Measurements from ENCODE around the gene ASCL4. TPM values are rescaled to one million over a fixed set of nuclear protein-coding genes. Genes with fewer than 3 reads are reported as not detected.

ASCL4 gene
- total RNA-seq, 1 donor from 2014 or later, result not detected

- H3K4me3 ChIP-seq (ENCODE audit: low read depth, low read length), result peak overlapping the region; percentile 65
- no peak for DNase-seq (ENCODE audit: low read depth)
- no peak for TF ChIP-seq CTCF (conservative IDR thresholded peaks at IDR 0.05; ENCODE audit: low read depth, low read length)
Measured at GRCh38 chr12:107761502-107761904, 13.0 kb upstream of the ASCL4 start.

- TF ChIP-seq CTCF (conservative IDR thresholded peaks at IDR 0.05; ENCODE audit: low read depth, low read length), result no peak
- H3K4me3 ChIP-seq (ENCODE audit: low read depth, low read length), result no peak overlapping the region
- DNase-seq (ENCODE audit: low read depth), result no peak
Measured at GRCh38 chr12:107762874-107763273, 11.6 kb upstream of the ASCL4 start.

DNA sequence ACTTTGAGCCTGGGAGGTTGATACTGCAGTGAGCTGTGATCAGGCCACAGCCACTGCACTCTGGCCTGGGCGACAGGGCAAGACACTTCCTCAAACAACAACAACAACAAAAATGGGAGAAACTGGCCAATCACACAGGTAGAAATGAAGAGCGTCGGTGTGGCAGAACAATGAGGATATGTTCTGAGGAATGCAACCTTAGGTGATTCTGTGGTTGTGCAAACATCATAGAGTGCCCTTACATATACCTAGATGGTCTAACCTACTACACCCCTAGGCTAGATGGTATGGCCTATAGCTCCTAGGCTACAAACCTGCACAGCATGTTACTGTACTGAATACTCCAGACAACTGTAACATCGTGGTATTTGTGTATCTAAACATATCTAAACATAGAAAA, 9.9 kb upstream of the ASCL4 start:
- no peak for TF ChIP-seq CTCF (conservative IDR thresholded peaks at IDR 0.05; ENCODE audit: low read depth, low read length)
- DNase-seq (ENCODE audit: low read depth), result no peak
- no peak overlapping the region for H3K4me3 ChIP-seq (ENCODE audit: low read depth, low read length)

DNA sequence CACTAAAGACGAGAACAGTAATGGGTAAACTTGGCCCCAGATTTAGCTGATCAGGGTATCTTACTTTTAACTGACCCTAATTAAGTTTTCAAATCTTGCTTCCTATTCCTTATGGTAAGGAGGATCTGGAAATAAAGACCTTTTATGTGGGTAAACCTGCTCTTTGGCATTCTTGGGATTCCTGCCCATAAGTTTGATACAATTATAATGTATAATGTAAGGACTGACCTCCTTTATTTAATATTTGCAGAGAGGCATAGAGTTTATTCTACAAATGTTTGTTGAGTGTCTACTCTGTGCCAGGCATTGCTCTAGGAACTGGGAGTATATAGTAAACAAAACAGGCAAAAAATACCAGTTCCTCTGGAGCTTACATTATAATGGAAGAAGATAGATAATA, 9.2 kb upstream of the ASCL4 start:
- no peak overlapping the region for H3K4me3 ChIP-seq (ENCODE audit: low read depth, low read length)
- TF ChIP-seq CTCF (conservative IDR thresholded peaks at IDR 0.05; ENCODE audit: low read depth, low read length), result no peak
- DNase-seq (ENCODE audit: low read depth), result no peak

DNA sequence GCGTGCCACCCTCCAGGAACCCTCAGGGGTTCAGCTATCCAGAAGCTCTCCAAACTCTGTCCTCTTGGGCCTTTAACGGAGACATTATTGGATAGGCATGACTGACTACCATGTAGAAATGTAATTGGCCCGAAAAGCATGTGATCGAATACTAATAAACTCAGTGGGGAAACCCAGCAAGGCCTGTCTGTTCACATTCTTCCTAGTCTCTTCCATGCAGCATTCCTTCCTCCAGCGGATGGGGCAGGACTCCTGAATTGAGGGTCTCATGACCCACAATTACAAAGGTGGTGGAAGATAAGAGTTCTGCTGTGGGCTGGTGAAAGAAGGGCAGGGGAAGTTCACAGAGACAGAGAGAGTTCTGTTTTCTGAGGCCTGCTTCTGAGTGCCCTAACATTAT, 7.0 kb upstream of the ASCL4 start:
- DNase-seq (ENCODE audit: low read depth), result no peak
- no peak overlapping the region for H3K4me3 ChIP-seq (ENCODE audit: low read depth, low read length)
- no peak for TF ChIP-seq CTCF (conservative IDR thresholded peaks at IDR 0.05; ENCODE audit: low read depth, low read length)

DNA sequence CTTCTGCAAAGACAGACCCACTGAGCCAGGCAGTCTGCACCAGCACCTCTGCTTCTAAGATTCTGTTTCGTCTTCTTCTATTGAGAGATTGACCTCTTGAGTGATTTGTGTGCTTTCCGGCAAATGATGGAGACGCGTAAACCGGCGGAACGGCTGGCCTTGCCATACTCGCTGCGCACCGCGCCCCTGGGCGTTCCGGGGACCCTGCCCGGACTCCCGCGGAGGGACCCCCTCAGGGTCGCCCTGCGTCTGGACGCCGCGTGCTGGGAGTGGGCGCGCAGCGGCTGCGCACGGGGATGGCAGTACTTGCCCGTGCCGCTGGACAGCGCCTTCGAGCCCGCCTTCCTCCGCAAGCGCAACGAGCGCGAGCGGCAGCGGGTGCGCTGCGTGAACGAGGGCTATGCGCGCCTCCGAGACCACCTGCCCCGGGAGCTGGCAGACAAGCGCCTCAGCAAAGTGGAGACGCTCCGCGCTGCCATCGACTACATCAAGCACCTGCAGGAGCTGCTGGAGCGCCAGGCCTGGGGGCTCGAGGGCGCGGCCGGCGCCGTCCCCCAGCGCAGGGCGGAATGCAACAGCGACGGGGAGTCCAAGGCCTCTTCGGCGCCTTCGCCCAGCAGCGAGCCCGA, 703 bp downstream of the ASCL4 start:
- no peak for DNase-seq (ENCODE audit: low read depth)
- no peak overlapping the region for H3K4me3 ChIP-seq (ENCODE audit: low read depth, low read length)
- TF ChIP-seq CTCF (conservative IDR thresholded peaks at IDR 0.05; ENCODE audit: low read depth, low read length), result no peak

DNA sequence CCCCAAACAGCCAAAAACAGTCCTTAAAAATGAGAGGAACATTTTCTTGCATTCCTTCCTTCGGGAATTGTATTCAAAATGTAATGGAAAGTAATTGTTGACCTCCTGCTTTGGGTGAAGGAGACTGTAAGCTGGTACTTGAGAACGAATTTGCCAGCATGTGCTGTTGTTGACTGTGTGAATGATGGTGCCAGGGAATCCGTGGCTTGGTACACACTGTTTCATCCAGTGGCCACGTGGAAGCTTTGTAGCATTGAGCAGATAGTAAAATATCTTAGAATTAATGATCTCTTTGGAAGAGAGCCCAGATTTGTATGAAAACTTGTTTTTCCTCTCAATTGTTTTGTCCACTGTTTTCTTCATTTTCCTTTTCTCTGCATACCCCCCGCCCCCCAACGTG, 1.7 kb downstream of the ASCL4 start:
- TF ChIP-seq CTCF (conservative IDR thresholded peaks at IDR 0.05; ENCODE audit: low read depth, low read length), result no peak
- no peak for DNase-seq (ENCODE audit: low read depth)
- no peak overlapping the region for H3K4me3 ChIP-seq (ENCODE audit: low read depth, low read length)
